IMR-90 (cell line): ENCODE measurements around the gene OSTF1. TPM values are rescaled to one million over a fixed set of nuclear protein-coding genes. Genes with fewer than 3 reads are reported as not detected.

Experiments
- ATAC-seq: fragments of 200-7000 bp; cut with Tn5 transposase; 2 replicates; pipeline ENCODE4 v1.9.1; 2020; ENCODE audit warnings: low read depth, mild to moderate bottlenecking, moderate library complexity
- BruUV-seq: library from RNA; stranded (reverse); fragments of 400-500 nt; replicated peaks from 2 replicates; lab custom pipeline; 2021; lab: Mats Ljungman, UMichigan
- CTCF ChIA-PET: fragments of 300-600 bp; formaldehyde crosslinking; extraction: SDS; loops from one replicate; lab custom pipeline; 2021; ENCODE audit warnings: antibody characterized with exemption; lab: Yijun Ruan, JAX
- POLR2A ChIA-PET: fragments of 300-600 bp; sonication (Branson Sonifier 250); formaldehyde crosslinking; loops from one replicate; lab custom pipeline; 2022; ENCODE audit warnings: antibody characterized with exemption; ENCODE audit not compliant: unreplicated experiment; lab: Charles Lee
- DNase-seq: peaks from one replicate; pipeline ENCODE4 v3.0.0; 2013
- H2AFZ ChIP-seq: replicated peaks from 2 replicates; pipeline ENCODE3; 2013; ENCODE audit warnings: low read length, mild to moderate bottlenecking; ENCODE audit not compliant: poor library complexity
- H2AK5ac ChIP-seq: 2 replicates; pipeline ENCODE4 v1.6.1; 2013; ENCODE audit warnings: low read depth, low read length, inconsistent platforms
- H2AK9ac ChIP-seq: replicated peaks from 2 replicates; pipeline ENCODE3; 2013; ENCODE audit warnings: mild to moderate bottlenecking, low read depth, low read length, moderate library complexity; ENCODE audit not compliant: poor library complexity
- H2BK120ac ChIP-seq: 2 replicates; pipeline ENCODE4 v1.6.1; 2013; ENCODE audit warnings: low read depth, low read length, inconsistent platforms
- H2BK15ac ChIP-seq: 3 replicates; pipeline ENCODE4 v1.6.1; 2013; ENCODE audit warnings: low read depth, low read length, inconsistent platforms
- H2BK20ac ChIP-seq: 2 replicates; pipeline ENCODE4 v1.6.1; 2013; ENCODE audit warnings: low read depth, mild to moderate bottlenecking, inconsistent platforms, low read length, moderate library complexity
- H2BK5ac ChIP-seq: 2 replicates; pipeline ENCODE4 v1.6.1; 2013; ENCODE audit warnings: mild to moderate bottlenecking, low read depth, low read length, inconsistent platforms; ENCODE audit not compliant: poor library complexity, severe bottlenecking
- H3K14ac ChIP-seq: replicated peaks from 2 replicates; pipeline ENCODE4 v1.6.1; 2013; ENCODE audit warnings: low read depth, low read length, inconsistent platforms
- H3K18ac ChIP-seq: 2 replicates; pipeline ENCODE4 v1.6.1; 2013; ENCODE audit warnings: low read depth, low read length, control low read depth
- H3K23ac ChIP-seq: 2 replicates; pipeline ENCODE4 v1.6.1; 2013; ENCODE audit warnings: low read depth, low read length, inconsistent platforms
- H3K27ac ChIP-seq: 2 replicates; pipeline ENCODE4 v1.5.1; 2013; ENCODE audit warnings: mild to moderate bottlenecking, control low read depth, low read length; ENCODE audit not compliant: insufficient read depth
- H3K27me3 ChIP-seq: 2 replicates; pipeline ENCODE4 v1.6.1; 2013; ENCODE audit warnings: low read length; ENCODE audit not compliant: control insufficient read depth, insufficient read depth
- H3K36me3 ChIP-seq: 2 replicates; pipeline ENCODE4 v1.6.1; 2013; ENCODE audit warnings: low read length, mixed read lengths; ENCODE audit not compliant: control insufficient read depth, insufficient read depth
- H3K4ac ChIP-seq: 2 replicates; pipeline ENCODE4 v1.6.1; 2013; ENCODE audit warnings: low read depth, low read length, inconsistent platforms
- H3K4me1 ChIP-seq: 2 replicates; pipeline ENCODE4 v1.6.1; 2013; ENCODE audit warnings: low read length, mixed read lengths; ENCODE audit not compliant: control insufficient read depth, insufficient read depth
- H3K4me2 ChIP-seq: 2 replicates; pipeline ENCODE4 v1.6.1; 2013; ENCODE audit warnings: low read depth, mild to moderate bottlenecking, control low read depth, low read length, moderate library complexity
- H3K4me3 ChIP-seq: 2 replicates; pipeline ENCODE4 v1.5.1; 2013; ENCODE audit warnings: low read depth, mild to moderate bottlenecking, control low read depth, low read length, moderate library complexity; ENCODE audit not compliant: insufficient read depth
- H3K56ac ChIP-seq: 2 replicates; pipeline ENCODE4 v1.6.1; 2013; ENCODE audit warnings: low read length, inconsistent platforms; ENCODE audit not compliant: insufficient read depth; ENCODE audit errors: extremely low read depth
- H3K79me1 ChIP-seq, 2 experiments: 2 replicates each; pipeline ENCODE4 v1.6.1; 2013; ENCODE audit warnings: low read length in 2 of 2, inconsistent platforms in 1 of 2, low read depth in 1 of 2
- H3K9ac ChIP-seq: 2 replicates; pipeline ENCODE4 v1.6.1; 2013; ENCODE audit warnings: low read depth, low read length, control low read depth
- H3K9me1 ChIP-seq: 2 replicates; pipeline ENCODE4 v1.6.1; 2013; ENCODE audit warnings: low read length, inconsistent platforms; ENCODE audit not compliant: insufficient read depth
- H3K9me3 ChIP-seq: 2 replicates; pipeline ENCODE4 v1.6.1; 2013; ENCODE audit warnings: low read length; ENCODE audit not compliant: control insufficient read depth, insufficient read depth
- H4K20me1 ChIP-seq: 2 replicates; pipeline ENCODE4 v1.6.1; 2013; ENCODE audit warnings: low read length, inconsistent platforms; ENCODE audit not compliant: insufficient read depth
- H4K5ac ChIP-seq: 2 replicates; pipeline ENCODE4 v1.6.1; 2013; ENCODE audit warnings: mild to moderate bottlenecking, low read depth, low read length, control low read depth
- H4K8ac ChIP-seq, 2 experiments: 2 replicates each; pipeline ENCODE4 v1.6.1; 2013; ENCODE audit warnings: low read depth in 2 of 2, low read length in 2 of 2, control low read depth in 1 of 2, inconsistent platforms in 1 of 2
- H4K91ac ChIP-seq: 2 replicates; pipeline ENCODE4 v1.6.1; 2013; ENCODE audit warnings: low read depth, low read length, inconsistent platforms; ENCODE audit not compliant: insufficient read depth
- CHD1 ChIP-seq: IDR thresholded peaks from 2 replicates; pipeline ENCODE4 v1.6.1; 2012; ENCODE audit warnings: low read depth, low read length, improper control_type of control experiment
- FOS ChIP-seq: fragments of 150-350 bp; IDR thresholded peaks from 2 replicates; pipeline ENCODE4 v1.6.1; 2016; ENCODE audit warnings: low read depth, low read length
- NFE2L2 ChIP-seq: fragments of 150-350 bp; IDR thresholded peaks from 2 replicates; pipeline ENCODE4 v1.6.1; 2016; ENCODE audit warnings: low read depth, mild to moderate bottlenecking, low read length
- POLR2A ChIP-seq: IDR thresholded peaks from 2 replicates; pipeline ENCODE4 v1.6.1; 2012; ENCODE audit warnings: mild to moderate bottlenecking, low read depth, low read length
- RCOR1 ChIP-seq: IDR thresholded peaks from 2 replicates; pipeline ENCODE4 v1.6.1; 2012; ENCODE audit warnings: mild to moderate bottlenecking, low read length, improper control_type of control experiment; ENCODE audit not compliant: insufficient replicate concordance
- SMC3 ChIP-seq: fragments of 150-350 bp; IDR thresholded peaks from 2 replicates; pipeline ENCODE4 v1.6.1; 2016; ENCODE audit warnings: low read depth, mild to moderate bottlenecking, antibody characterized with exemption, low read length, moderate library complexity
- WGBS, 2 experiments: methylation state at CpG; one replicate each; pipeline versions ENCODE4 v1.1.5 to v1.1.7; 2013; ENCODE audit warnings: missing lambda C conversion rate in 2 of 2; ENCODE audit not compliant: insufficient read length in 1 of 2; ENCODE audit errors: extremely low coverage in 2 of 2; 5-methylcytosine and 5-hydroxymethylcytosine counted together
- dilution Hi-C: fragments of 300-500 bp; cut with HindIII; formaldehyde crosslinking; loops from one replicate; pipeline ENCODE4 v1.14.3; 2018; ENCODE audit warnings: low sequenced_read_pairs; ENCODE audit not compliant: unreplicated experiment
- in situ Hi-C: fragments of 300-500 bp; cut with MboI; formaldehyde crosslinking; loops from 3 replicates; pipeline ENCODE4 v1.14.3; 2019; ENCODE audit warnings: low sequenced_read_pairs, inconsistent platforms, mixed read lengths
- intact Hi-C: fragments of 100-400 bp; cut with micrococcal nuclease; formaldehyde crosslinking; loops from 2 replicates; pipeline ENCODE4 v1.10.0; 2022
- polyA plus RNA-seq, 3 experiments: library from polyadenylated mRNA; depleted of rRNA; stranded (reverse); fragments of >200 nt; gene quantifications; 2 replicates each; pipeline ENCODE4 v1.2.3, GENCODE V29; 2012; ENCODE audit warnings: low replicate concordance in 1 of 3
- total RNA-seq: library from RNA; depleted of rRNA; stranded (reverse); fragments of >200 nt; gene quantifications from 2 replicates; pipeline ENCODE4 v1.2.3, GENCODE V29; 2012
- TF ChIP-seq, protein P1 (sequence below): fragments of 150-350 bp; IDR thresholded peaks from 2 replicates; pipeline ENCODE4 v1.6.1; 2016; ENCODE audit warnings: low read depth, mild to moderate bottlenecking, low read length, moderate library complexity, borderline replicate concordance

OSTF1 gene
- total and polyA plus RNA-seq, 2 of the 4 experiments (the other 2 are of a cell fraction), result 17.1 to 41.6 TPM

DNA sequence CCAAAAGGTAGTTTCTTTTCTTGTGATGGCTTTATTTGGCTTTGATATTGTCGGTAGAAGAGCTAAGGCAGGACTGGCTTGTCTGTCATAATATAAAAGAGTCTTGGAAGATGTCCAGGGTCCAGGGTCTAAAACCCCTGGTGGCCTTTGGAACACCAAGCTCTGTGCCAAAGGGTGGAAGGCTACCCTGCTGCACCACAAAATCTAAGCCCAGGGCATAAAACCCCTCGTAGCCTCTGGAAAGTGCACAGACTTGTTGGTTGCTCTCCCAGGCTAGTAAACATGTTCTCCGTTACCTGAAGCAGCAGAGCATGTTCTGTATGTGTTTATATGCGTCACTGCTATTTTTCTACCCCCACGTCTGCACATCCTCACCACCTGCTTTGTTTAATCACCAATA, 75.5 kb downstream of the OSTF1 start:
- intact Hi-C loops, result no loop called here
- H4K5ac ChIP-seq, result no peak overlapping the region
- no peak overlapping the region for H4K8ac ChIP-seq
- no peak overlapping the region for H2BK15ac ChIP-seq
- no peak overlapping the region for H2BK120ac ChIP-seq
- H2AFZ ChIP-seq, result no peak overlapping the region
- no peak overlapping the region for H3K18ac ChIP-seq
- H3K9ac ChIP-seq, result no peak overlapping the region
- H2AK5ac ChIP-seq, result no peak overlapping the region
- no peak overlapping the region for H2BK20ac ChIP-seq
- no peak overlapping the region for H4K91ac ChIP-seq
- H2BK5ac ChIP-seq, result no peak overlapping the region
- no peak overlapping the region for H3K56ac ChIP-seq
- no peak overlapping the region for H3K27ac ChIP-seq
- H4K20me1 ChIP-seq, result no peaks in the 10 kb centered on the region
- H3K27me3 ChIP-seq, result no peaks in the 10 kb centered on the region
- no peaks in the 10 kb centered on the region for H3K79me1 ChIP-seq
- no peak overlapping the region for H2AK9ac ChIP-seq
- peaks cover 2% of the 10 kb centered on the region; the same call in 1 of the 2 replicates for H3K9me1 ChIP-seq
- no peak overlapping the region for H3K14ac ChIP-seq
- no peak overlapping the region for H3K4ac ChIP-seq
- POLR2A ChIA-PET, result no interaction called here
- no peaks in the 10 kb centered on the region; the same call in 1 of the 2 replicates for H3K9me3 ChIP-seq
- DNase-seq, result no peak
- CTCF ChIA-PET, result no interaction called here
- TF ChIP-seq POLR2A (no peak), SMC3 (no peak), RCOR1 (no peak), NFE2L2 (no peak), FOS (no peak), CHD1 (no peak)
- TF ChIP-seq, protein P1, sequence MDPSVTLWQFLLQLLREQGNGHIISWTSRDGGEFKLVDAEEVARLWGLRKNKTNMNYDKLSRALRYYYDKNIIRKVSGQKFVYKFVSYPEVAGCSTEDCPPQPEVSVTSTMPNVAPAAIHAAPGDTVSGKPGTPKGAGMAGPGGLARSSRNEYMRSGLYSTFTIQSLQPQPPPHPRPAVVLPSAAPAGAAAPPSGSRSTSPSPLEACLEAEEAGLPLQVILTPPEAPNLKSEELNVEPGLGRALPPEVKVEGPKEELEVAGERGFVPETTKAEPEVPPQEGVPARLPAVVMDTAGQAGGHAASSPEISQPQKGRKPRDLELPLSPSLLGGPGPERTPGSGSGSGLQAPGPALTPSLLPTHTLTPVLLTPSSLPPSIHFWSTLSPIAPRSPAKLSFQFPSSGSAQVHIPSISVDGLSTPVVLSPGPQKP, result no peak
- H3K4me2 ChIP-seq, result no peak overlapping the region
- no peak overlapping the region for H3K4me3 ChIP-seq
- in situ Hi-C loops, result no loop called here
- no peaks in the 10 kb centered on the region for H3K4me1 ChIP-seq
- no peak for ATAC-seq
- H3K23ac ChIP-seq, result no peak overlapping the region
- BruUV-seq, result no TSS peak
- WGBS, 2 experiments, result no CpG with 5 or more reads among the region's 5 CpGs
- dilution Hi-C loops, result no loop called here
- H3K36me3 ChIP-seq, result no peaks in the 10 kb centered on the region
